SK-N-SH (cell line): ENCODE measurements around the gene TBCEL. TPM values are rescaled to one million over a fixed set of nuclear protein-coding genes. Genes with fewer than 3 reads are reported as not detected.
A peak's percentile ranks its signal among the peaks of the same experiment; 100 is the strongest.

Source experiments
- CTCF ChIA-PET: fragments of 300-600, 350-600 bp; formaldehyde crosslinking; extraction: SDS; loops from one replicate; lab custom pipeline; 2021; lab: Yijun Ruan, JAX
- POLR2A ChIA-PET: fragments of 350-600 bp; sonication (Branson Sonifier 250); formaldehyde crosslinking; extraction: SDS; loops from one replicate; lab custom pipeline; 2020; ENCODE audit warnings: antibody characterized with exemption, inconsistent platforms; lab: Yijun Ruan, JAX
- DNase-seq: peaks from one replicate; pipeline ENCODE4 v3.0.0; 2012
- H2AFZ ChIP-seq: fragments of 200-600 bp; sonication (generic); 2 replicates; pipeline ENCODE4 v1.8.1; 2016; ENCODE audit warnings: antibody characterized with exemption, mild to moderate bottlenecking, low read depth
- H3F3A ChIP-seq: fragments of 200-600 bp; sonication (generic); replicated peaks from 2 replicates; pipeline ENCODE3; 2016; ENCODE audit warnings: antibody characterized with exemption, mild to moderate bottlenecking; ENCODE audit not compliant: insufficient read depth
- H3K27ac ChIP-seq, 2 experiments: fragments of 200-500 bp in 1 of 2; fragments of 200-600 bp in 1 of 2; sonication (Bioruptor generic) in 1 of 2; sonication (generic), shearing (Covaris generic) in 1 of 2; 2 replicates each; pipeline versions ENCODE4 v1.5.1 to v1.6.1; 2014 to 2016; ENCODE audit warnings: low read depth in 2 of 2, inconsistent platforms in 1 of 2, low read length in 1 of 2, mild to moderate bottlenecking in 1 of 2, mixed read lengths in 1 of 2
- H3K27me3 ChIP-seq: fragments of 200-600 bp; sonication (generic), shearing (Covaris generic); 2 replicates; pipeline ENCODE4 v1.6.1; 2016; ENCODE audit warnings: mixed run types; ENCODE audit not compliant: insufficient read depth
- H3K36me3 ChIP-seq, 2 experiments: fragments of 200-500 bp in 1 of 2; fragments of 200-600 bp in 1 of 2; sonication (Bioruptor generic) in 1 of 2; sonication (generic) in 1 of 2; replicated peaks in 1 of 2; 2 replicates each; pipeline versions ENCODE3 to v1.5.1; 2014 to 2016; ENCODE audit warnings: low read length in 1 of 2, mild to moderate bottlenecking in 1 of 2; ENCODE audit not compliant: insufficient read depth in 2 of 2, control insufficient read depth in 1 of 2
- H3K4me1 ChIP-seq, 2 experiments: fragments of 200-500 bp in 1 of 2; fragments of 200-600 bp in 1 of 2; sonication (Bioruptor generic) in 1 of 2; sonication (generic), shearing (Covaris generic) in 1 of 2; 2 replicates each; pipeline versions ENCODE4 v1.5.1 to v1.6.1; 2014 to 2016; ENCODE audit warnings: low read depth in 1 of 2, low read length in 1 of 2, mixed run types in 1 of 2; ENCODE audit not compliant: insufficient read depth in 2 of 2, control insufficient read depth in 1 of 2
- H3K4me2 ChIP-seq: fragments of 200-600 bp; sonication (generic), shearing (Covaris generic); 2 replicates; pipeline ENCODE4 v1.6.1; 2017; ENCODE audit warnings: mixed run types
- H3K4me3 ChIP-seq, 2 experiments: fragments of 200-500 bp in 1 of 2; fragments of 200-600 bp in 1 of 2; sonication (Bioruptor generic) in 1 of 2; sonication (generic), shearing (Covaris generic) in 1 of 2; 2 replicates each; pipeline versions ENCODE4 v1.5.1 to v1.8.1; 2014 to 2016; ENCODE audit warnings: low read depth in 2 of 2, inconsistent platforms in 1 of 2, low read length in 1 of 2, mild to moderate bottlenecking in 1 of 2, mixed read lengths in 1 of 2, moderate library complexity in 1 of 2
- H3K79me2 ChIP-seq: fragments of 200-600 bp; sonication (generic); 2 replicates; pipeline ENCODE4 v1.8.1; 2017; ENCODE audit warnings: mild to moderate bottlenecking; ENCODE audit not compliant: insufficient read depth
- H3K9ac ChIP-seq: fragments of 200-600 bp; sonication (generic); 2 replicates; pipeline ENCODE4 v1.6.1; 2017; ENCODE audit warnings: mixed run types
- H3K9me2 ChIP-seq: fragments of 200-600 bp; sonication (generic); 2 replicates; pipeline ENCODE4 v1.6.1; 2017; ENCODE audit warnings: mixed run types
- H3K9me3 ChIP-seq: fragments of 200-600 bp; sonication (generic); 2 replicates; pipeline ENCODE4 v1.6.1; 2017; ENCODE audit warnings: mixed run types, mild to moderate bottlenecking, moderate library complexity
- H4K20me1 ChIP-seq: fragments of 200-600 bp; sonication (generic); 2 replicates; pipeline ENCODE4 v1.6.1; 2017; ENCODE audit warnings: mild to moderate bottlenecking, mixed run types; ENCODE audit not compliant: insufficient read depth
- CHD2 ChIP-seq: fragments of 150-350 bp; IDR thresholded peaks from 2 replicates; pipeline ENCODE4 v1.6.1; 2018; ENCODE audit warnings: low read length; ENCODE audit not compliant: partially characterized antibody
- CTCF ChIP-seq: fragments of 200-600 bp; sonication (generic); IDR thresholded peaks from 2 replicates; pipeline ENCODE4 v1.6.1; 2017; ENCODE audit warnings: antibody characterized with exemption, mild to moderate bottlenecking, moderate library complexity
- ELF1 ChIP-seq: IDR thresholded peaks from 2 replicates; pipeline ENCODE4 v1.4.0; 2012
- EP300 ChIP-seq, 2 experiments: IDR thresholded peaks; 2 replicates each; pipeline versions ENCODE4 v1.4.0 to v1.6.1; 2012; ENCODE audit warnings: borderline replicate concordance in 1 of 2, low read depth in 1 of 2, low read length in 1 of 2
- EZH2phosphoT487 ChIP-seq: fragments of 200-600 bp; sonication (generic); IDR thresholded peaks from 2 replicates; pipeline ENCODE4 v1.6.1; 2017; ENCODE audit warnings: low read depth, mixed run types, mild to moderate bottlenecking, antibody characterized with exemption, moderate library complexity, borderline replicate concordance
- FOSL2 ChIP-seq: IDR thresholded peaks from 2 replicates; pipeline ENCODE4 v1.4.0; 2012; ENCODE audit warnings: low read depth, mild to moderate bottlenecking, moderate library complexity, borderline replicate concordance
- FOXJ3 ChIP-seq: sonication (generic); formaldehyde crosslinking; IDR thresholded peaks from 2 replicates; pipeline ENCODE4 v1.5.1; 2020; ENCODE audit warnings: mild to moderate bottlenecking, missing genetic modification reagents
- GABPA ChIP-seq: IDR thresholded peaks from 2 replicates; pipeline ENCODE4 v1.4.0; 2012; ENCODE audit warnings: low read depth, mild to moderate bottlenecking
- GATA2 ChIP-seq: sonication (generic); formaldehyde crosslinking; IDR thresholded peaks from 2 replicates; pipeline ENCODE4 v1.5.0; 2020; ENCODE audit warnings: mild to moderate bottlenecking, missing genetic modification reagents
- MAX ChIP-seq: IDR thresholded peaks from 2 replicates; pipeline ENCODE4 v1.4.0; 2012; ENCODE audit warnings: low read depth
- MXI1 ChIP-seq: IDR thresholded peaks from 2 replicates; pipeline ENCODE4 v1.6.1; 2012; ENCODE audit warnings: mild to moderate bottlenecking, low read depth, low read length, improper control_type of control experiment
- NRF1 ChIP-seq: IDR thresholded peaks from 2 replicates; pipeline ENCODE4 v1.6.1; 2012; ENCODE audit warnings: low read depth, mild to moderate bottlenecking, low read length
- RCOR1 ChIP-seq: fragments of 150-350 bp; IDR thresholded peaks from 2 replicates; pipeline ENCODE4 v1.6.1; 2017; ENCODE audit warnings: antibody characterized with exemption, low read length
- RFX5 ChIP-seq: IDR thresholded peaks from 2 replicates; pipeline ENCODE4 v1.6.1; 2012; ENCODE audit warnings: mild to moderate bottlenecking, improper control_type of control experiment, low read length
- TCF12 ChIP-seq: IDR thresholded peaks from 2 replicates; pipeline ENCODE4 v1.4.0; 2012
- USF2 ChIP-seq: fragments of 150-350 bp; IDR thresholded peaks from 2 replicates; pipeline ENCODE4 v1.6.1; 2017; ENCODE audit warnings: antibody characterized with exemption, low read length, low read depth, borderline replicate concordance
- YY1 ChIP-seq: IDR thresholded peaks from 2 replicates; pipeline ENCODE4 v1.4.0; 2012; ENCODE audit warnings: low read depth, mild to moderate bottlenecking
- WGBS: methylation state at CpG from one replicate; pipeline ENCODE4 v1.1.6; 2017; ENCODE audit warnings: low lambda C conversion rate; 5-methylcytosine and 5-hydroxymethylcytosine counted together
- polyA plus RNA-seq, 3 experiments: library from polyadenylated mRNA; depleted of rRNA; stranded (reverse); fragments of >200 nt; gene quantifications; 2 replicates each; pipeline ENCODE4 v1.2.3, GENCODE V29; 2012

The TBCEL gene
- polyA plus RNA-seq, 1 of the 3 experiments (the other 2 are of a cell fraction), result 5.9 TPM

GRCh38 chr11:121063728-121064127 lies 39.8 kb downstream of the TBCEL start:
- ChIA-PET POLR2A (no interaction called here), CTCF (interaction anchor here (1.2 to 1.8 kb wide), 3 partner anchors 9 to 15 kb away, joined by 4 to 8 read pairs (median 4); no protein-coding TSS in a partner anchor)
- peak; percentile 44; the same call in 1 of the 2 replicates for TF ChIP-seq CTCF
- no peak for TF ChIP-seq FOXJ3
- H3K36me3 ChIP-seq, result peaks cover 61 to 82% of the 10 kb centered on the region in 2 experiments
- H3K4me3 ChIP-seq, result no peak overlapping the region
- H2AFZ ChIP-seq, result no peak overlapping the region
- H3K4me2 ChIP-seq, result no peak overlapping the region
- peaks cover 0 to 6% of the 10 kb centered on the region in 2 experiments; a peak in 2 of 4 replicates for H3K4me1 ChIP-seq
- no peaks in the 10 kb centered on the region for H3K9me2 ChIP-seq
- no peaks in the 10 kb centered on the region for H3K9me3 ChIP-seq
- 97% methylated on average over 2 of the region's 2 CpGs for WGBS
- H3K27ac ChIP-seq, result no peak overlapping the region
- no peak overlapping the region for H3K9ac ChIP-seq
- H3K79me2 ChIP-seq, result no peaks in the 10 kb centered on the region
- H3K27me3 ChIP-seq, result no peaks in the 10 kb centered on the region
- DNase-seq, result no peak
- peaks cover 3% of the 10 kb centered on the region for H3F3A ChIP-seq
- H4K20me1 ChIP-seq, result no peaks in the 10 kb centered on the region

GRCh38 chr11:121066623-121067022 lies 42.7 kb downstream of the TBCEL start:
- peaks cover 54 to 61% of the 10 kb centered on the region in 2 experiments for H3K36me3 ChIP-seq
- DNase-seq, result no peak
- H3K4me2 ChIP-seq, result no peak overlapping the region
- 93% methylated on average over 3 of the region's 3 CpGs for WGBS
- H3K9me3 ChIP-seq, result no peaks in the 10 kb centered on the region
- H3K9ac ChIP-seq, result no peak overlapping the region
- no peak overlapping the region for H3K4me3 ChIP-seq
- peaks cover 3% of the 10 kb centered on the region for H3F3A ChIP-seq
- H4K20me1 ChIP-seq, result no peaks in the 10 kb centered on the region
- no peaks in the 10 kb centered on the region for H3K27me3 ChIP-seq
- ChIA-PET CTCF (interaction anchor here (1.1 to 1.9 kb wide), 5 partner anchors 10 to 44 kb away, joined by 3 to 5 read pairs (median 4); no protein-coding TSS in a partner anchor), POLR2A (no interaction called here)
- peaks cover 0 to 6% of the 10 kb centered on the region in 2 experiments; a peak in 2 of 4 replicates for H3K4me1 ChIP-seq
- no peaks in the 10 kb centered on the region for H3K9me2 ChIP-seq
- no peak overlapping the region for H2AFZ ChIP-seq
- TF ChIP-seq GABPA (no peak), RCOR1 (no peak), CHD2 (no peak), CTCF (no peak), NRF1 (no peak), MXI1 (no peak), MAX (no peak), EZH2phosphoT487 (no peak), ELF1 (no peak), USF2 (no peak), EP300 (IDR thresholded peaks at IDR 0.05; ENCODE audit: borderline replicate concordance in 1 of 2, low read depth in 1 of 2, low read length in 1 of 2) (no peak), YY1 (no peak), RFX5 (no peak), TCF12 (no peak), FOXJ3 (no peak), GATA2 (CRISPR knock-in tag) (no peak), FOSL2 (no peak)
- H3K79me2 ChIP-seq, result no peaks in the 10 kb centered on the region
- H3K27ac ChIP-seq, result no peak overlapping the region; a peak in 1 of 4 replicates
